Sigmoid colon (tissue), 4 donors: ENCODE results near the gene ATRX.

Experiments
- EP300 ChIP-seq, 4 donors: sonication (generic); formaldehyde crosslinking; IDR thresholded peaks; one replicate each; pipeline ENCODE4 v1.6.1; 2017; ENCODE audit warnings: antibody characterized with exemption in 4 of 4
- POLR2A ChIP-seq, 2 donors: fragments of 450-650 bp; IDR thresholded peaks; one replicate each; pipeline ENCODE4 v1.6.1; 2016; ENCODE audit warnings: antibody characterized with exemption in 2 of 2, mild to moderate bottlenecking in 2 of 2, moderate library complexity in 2 of 2
- POLR2AphosphoS5 ChIP-seq, 4 donors: sonication (generic); formaldehyde crosslinking; IDR thresholded peaks; one replicate each; pipeline ENCODE4 v1.6.1; 2017; ENCODE audit warnings: antibody characterized with exemption in 4 of 4
- TF ChIP-seq, protein P1 (sequence below), 4 experiments: fragments of 450-650 bp in 3 of 4; fragments of 200-600 bp in 1 of 4; IDR thresholded peaks; one replicate each; pipeline ENCODE4 v1.5.1; 2016 to 2019; ENCODE audit warnings: antibody characterized with exemption in 4 of 4, mild to moderate bottlenecking in 3 of 4, moderate library complexity in 2 of 4

DNA sequence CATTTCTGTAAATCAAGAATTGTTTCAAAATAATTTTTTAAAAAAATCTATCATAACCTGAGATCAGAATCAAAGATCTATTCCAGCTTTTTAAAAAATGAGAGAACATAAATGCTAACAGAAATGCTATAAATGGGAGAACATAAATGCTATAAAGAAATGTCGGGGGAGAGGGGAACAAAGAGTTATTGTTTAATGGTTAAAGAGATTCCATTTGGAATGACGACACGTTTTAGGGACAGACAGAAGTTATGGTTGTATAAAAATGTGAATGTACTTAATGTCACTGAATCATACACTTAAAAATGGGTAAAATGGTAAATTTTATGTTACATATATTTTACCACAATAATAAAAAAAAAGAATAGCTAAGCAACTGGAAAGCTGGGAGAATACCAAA lies 127.1 kb downstream of the ATRX start:
- no peak for TF ChIP-seq POLR2A (IDR thresholded peaks at IDR 0.05)
- TF ChIP-seq, protein P1, sequence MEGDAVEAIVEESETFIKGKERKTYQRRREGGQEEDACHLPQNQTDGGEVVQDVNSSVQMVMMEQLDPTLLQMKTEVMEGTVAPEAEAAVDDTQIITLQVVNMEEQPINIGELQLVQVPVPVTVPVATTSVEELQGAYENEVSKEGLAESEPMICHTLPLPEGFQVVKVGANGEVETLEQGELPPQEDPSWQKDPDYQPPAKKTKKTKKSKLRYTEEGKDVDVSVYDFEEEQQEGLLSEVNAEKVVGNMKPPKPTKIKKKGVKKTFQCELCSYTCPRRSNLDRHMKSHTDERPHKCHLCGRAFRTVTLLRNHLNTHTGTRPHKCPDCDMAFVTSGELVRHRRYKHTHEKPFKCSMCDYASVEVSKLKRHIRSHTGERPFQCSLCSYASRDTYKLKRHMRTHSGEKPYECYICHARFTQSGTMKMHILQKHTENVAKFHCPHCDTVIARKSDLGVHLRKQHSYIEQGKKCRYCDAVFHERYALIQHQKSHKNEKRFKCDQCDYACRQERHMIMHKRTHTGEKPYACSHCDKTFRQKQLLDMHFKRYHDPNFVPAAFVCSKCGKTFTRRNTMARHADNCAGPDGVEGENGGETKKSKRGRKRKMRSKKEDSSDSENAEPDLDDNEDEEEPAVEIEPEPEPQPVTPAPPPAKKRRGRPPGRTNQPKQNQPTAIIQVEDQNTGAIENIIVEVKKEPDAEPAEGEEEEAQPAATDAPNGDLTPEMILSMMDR (IDR thresholded peaks at IDR 0.05): no peak
- no peak for TF ChIP-seq POLR2AphosphoS5 (IDR thresholded peaks at IDR 0.05)
- no peak for TF ChIP-seq EP300 (IDR thresholded peaks at IDR 0.05)
